Hepatocyte (in vitro differentiated cells): Measurements from ENCODE around the gene EPC2. TPM values are rescaled to one million over a fixed set of nuclear protein-coding genes. Genes with fewer than 3 reads are reported as not detected.

Source experiments
- DNase-seq: peaks from one replicate; pipeline ENCODE4 v3.0.0-alpha.2; 2016; ENCODE audit warnings: low spot score
- H2AFZ ChIP-seq: fragments of 200-600 bp; sonication (generic); 2 replicates; pipeline ENCODE4 v1.6.0; 2016; ENCODE audit warnings: antibody characterized with exemption, mild to moderate bottlenecking
- H3K27ac ChIP-seq: fragments of 200-600 bp; sonication (generic); 2 replicates; pipeline ENCODE4 v1.5.1; 2016; ENCODE audit warnings: mild to moderate bottlenecking
- H3K27me3 ChIP-seq: fragments of 200-600 bp; sonication (generic); 2 replicates; pipeline ENCODE4 v1.6.1; 2016
- H3K36me3 ChIP-seq: fragments of 200-600 bp; sonication (generic); replicated peaks from 2 replicates; pipeline ENCODE4 v1.5.1; 2016; ENCODE audit warnings: low read depth; ENCODE audit not compliant: insufficient read depth
- H3K4me1 ChIP-seq: fragments of 200-600 bp; sonication (generic); 2 replicates; pipeline ENCODE4 v1.5.1; 2016; ENCODE audit warnings: mild to moderate bottlenecking, moderate library complexity; ENCODE audit not compliant: insufficient read depth
- H3K4me2 ChIP-seq: fragments of 200-600 bp; sonication (generic); 2 replicates; pipeline ENCODE4 v1.6.0; 2016
- H3K4me3 ChIP-seq: fragments of 200-600 bp; sonication (generic); 2 replicates; pipeline ENCODE4 v1.5.1; 2016; ENCODE audit warnings: mild to moderate bottlenecking
- H3K79me2 ChIP-seq: fragments of 200-600 bp; sonication (generic); 2 replicates; pipeline ENCODE4 v1.6.0; 2017; ENCODE audit warnings: mild to moderate bottlenecking
- H3K9me2 ChIP-seq: fragments of 200-600 bp; sonication (generic); replicated peaks from 2 replicates; pipeline ENCODE4 v1.6.0; 2017; ENCODE audit warnings: mild to moderate bottlenecking; ENCODE audit not compliant: insufficient read depth
- H3K9me3 ChIP-seq: fragments of 200-600 bp; sonication (generic); 2 replicates; pipeline ENCODE4 v1.5.1; 2016; ENCODE audit warnings: low read depth, mild to moderate bottlenecking
- H4K20me1 ChIP-seq: fragments of 200-600 bp; sonication (generic); 2 replicates; pipeline ENCODE4 v1.6.0; 2016; ENCODE audit warnings: mild to moderate bottlenecking; ENCODE audit not compliant: insufficient read depth, poor library complexity, severe bottlenecking
- EZH2 ChIP-seq: fragments of 200-600 bp; sonication (generic); IDR thresholded peaks from 2 replicates; pipeline ENCODE4 v1.6.1; 2016; ENCODE audit warnings: antibody characterized with exemption, mild to moderate bottlenecking, borderline replicate concordance
- EZH2phosphoT487 ChIP-seq: fragments of 200-600 bp; sonication (generic); IDR thresholded peaks from one replicate; pipeline ENCODE4 v1.6.1; 2018; ENCODE audit warnings: antibody characterized with exemption, mild to moderate bottlenecking, low read depth, moderate library complexity; ENCODE audit not compliant: unreplicated experiment, severe bottlenecking
- WGBS: methylation state at CpG from one replicate; pipeline ENCODE4 v1.1.6; 2016; ENCODE audit warnings: low lambda C conversion rate; ENCODE audit errors: missing lambda C conversion rate; 5-methylcytosine and 5-hydroxymethylcytosine counted together
- polyA plus RNA-seq: library from polyadenylated mRNA; unstranded; fragments of >200 nt; fragmentation: Nextera tagmentation; extraction: Ambion mirVana; gene quantifications from 2 replicates; pipeline ENCODE4 v1.2.1, GENCODE V29; 2016
- total RNA-seq: library from RNA; depleted of rRNA; stranded (reverse); fragments of >200 nt; gene quantifications from 2 replicates; pipeline ENCODE4 v1.2.3, GENCODE V29; 2014
- TF ChIP-seq, protein P1 (sequence below): fragments of 200-600 bp; sonication (generic); IDR thresholded peaks from 2 replicates; pipeline ENCODE4 v1.5.1; 2016; ENCODE audit warnings: antibody characterized with exemption, mild to moderate bottlenecking; ENCODE audit not compliant: poor library complexity

EPC2 gene
- total and polyA plus RNA-seq, 2 experiments from 2014 or later, result 2.6 to 37.8 TPM

DNA sequence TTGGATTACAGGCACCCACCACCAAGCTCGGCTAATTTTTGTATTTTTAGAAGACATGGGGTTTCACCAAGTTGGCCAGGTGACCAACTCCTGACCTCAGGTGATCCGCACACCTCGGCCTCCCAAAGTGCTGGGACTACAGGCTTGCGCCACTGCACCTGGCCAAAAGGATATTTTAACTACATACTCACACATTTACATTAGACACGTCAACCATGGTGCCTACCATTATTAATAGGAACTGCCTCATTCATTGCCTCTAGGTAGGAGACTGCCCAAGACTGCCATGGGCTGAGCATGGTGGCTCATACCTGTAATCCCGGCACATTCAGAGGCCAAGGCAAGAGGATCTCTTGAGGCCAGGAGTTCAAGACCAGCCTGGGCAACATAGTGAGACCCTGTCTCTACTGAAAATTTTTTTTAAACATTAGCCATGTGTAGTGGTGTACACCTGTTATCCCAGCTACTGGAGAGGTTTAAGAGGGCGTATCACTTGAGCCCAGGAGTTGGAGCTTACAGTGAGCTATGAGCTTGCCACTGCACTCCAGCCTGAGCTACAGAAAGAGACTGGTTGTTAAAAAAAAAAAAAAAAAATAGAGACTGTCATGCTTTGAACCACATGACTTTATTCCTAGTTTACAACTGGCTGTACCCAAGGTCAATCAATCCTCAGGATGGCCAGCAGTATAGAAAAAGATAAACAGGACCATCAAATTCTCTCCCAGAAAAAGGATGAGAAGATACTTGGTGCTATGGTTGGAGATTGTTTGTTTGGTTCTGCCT lies 31.1 kb upstream of the EPC2 start:
- Histone ChIP-seq H3K79me2 (no peaks in the 10 kb centered on the region), H3K27ac (peak overlapping the region; percentile 83), H3K9me2 (no peaks in the 10 kb centered on the region), H4K20me1 (no peaks in the 10 kb centered on the region), H3K4me2 (no peak overlapping the region), H3K4me1 (peaks cover 22% of the 10 kb centered on the region), H3K36me3 (no peaks in the 10 kb centered on the region), H3K27me3 (no peaks in the 10 kb centered on the region), H2AFZ (no peak overlapping the region), H3K9me3 (no peaks in the 10 kb centered on the region), H3K4me3 (no peak overlapping the region)
- DNase-seq, result no peak
- TF ChIP-seq, protein P1, sequence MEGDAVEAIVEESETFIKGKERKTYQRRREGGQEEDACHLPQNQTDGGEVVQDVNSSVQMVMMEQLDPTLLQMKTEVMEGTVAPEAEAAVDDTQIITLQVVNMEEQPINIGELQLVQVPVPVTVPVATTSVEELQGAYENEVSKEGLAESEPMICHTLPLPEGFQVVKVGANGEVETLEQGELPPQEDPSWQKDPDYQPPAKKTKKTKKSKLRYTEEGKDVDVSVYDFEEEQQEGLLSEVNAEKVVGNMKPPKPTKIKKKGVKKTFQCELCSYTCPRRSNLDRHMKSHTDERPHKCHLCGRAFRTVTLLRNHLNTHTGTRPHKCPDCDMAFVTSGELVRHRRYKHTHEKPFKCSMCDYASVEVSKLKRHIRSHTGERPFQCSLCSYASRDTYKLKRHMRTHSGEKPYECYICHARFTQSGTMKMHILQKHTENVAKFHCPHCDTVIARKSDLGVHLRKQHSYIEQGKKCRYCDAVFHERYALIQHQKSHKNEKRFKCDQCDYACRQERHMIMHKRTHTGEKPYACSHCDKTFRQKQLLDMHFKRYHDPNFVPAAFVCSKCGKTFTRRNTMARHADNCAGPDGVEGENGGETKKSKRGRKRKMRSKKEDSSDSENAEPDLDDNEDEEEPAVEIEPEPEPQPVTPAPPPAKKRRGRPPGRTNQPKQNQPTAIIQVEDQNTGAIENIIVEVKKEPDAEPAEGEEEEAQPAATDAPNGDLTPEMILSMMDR, result no peak
- TF ChIP-seq EZH2phosphoT487, result no peak
- no peak for TF ChIP-seq EZH2
- WGBS, result 96% methylated on average over 7 of the region's 7 CpGs

DNA sequence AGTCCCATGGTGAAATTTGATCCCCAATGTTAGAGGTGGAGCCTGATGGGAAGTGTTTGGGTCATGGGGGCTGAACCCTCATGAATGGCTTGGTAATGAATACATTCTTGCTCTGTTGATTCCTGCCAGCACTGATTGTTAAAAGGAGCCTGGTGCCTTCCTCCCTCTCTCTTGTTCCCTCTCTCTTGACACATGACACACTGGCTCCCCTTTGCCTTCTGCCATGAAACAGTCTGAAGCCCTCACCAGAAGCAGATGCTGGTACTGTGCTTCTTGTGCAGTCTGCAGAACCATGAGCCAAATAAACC lies 30.6 kb upstream of the EPC2 start:
- H3K9me3 ChIP-seq, result no peaks in the 10 kb centered on the region
- H2AFZ ChIP-seq, result no peak overlapping the region
- no peaks in the 10 kb centered on the region for H3K9me2 ChIP-seq
- H3K4me1 ChIP-seq, result peaks cover 22% of the 10 kb centered on the region
- H4K20me1 ChIP-seq, result no peaks in the 10 kb centered on the region
- H3K79me2 ChIP-seq, result no peaks in the 10 kb centered on the region
- TF ChIP-seq EZH2phosphoT487, result no peak
- TF ChIP-seq, protein P1, result no peak
- no peak for TF ChIP-seq EZH2
- peak overlapping the region; percentile 83 for H3K27ac ChIP-seq
- no peaks in the 10 kb centered on the region for H3K27me3 ChIP-seq
- peak overlapping the region; percentile 60 for H3K4me2 ChIP-seq
- no peak for DNase-seq
- no peaks in the 10 kb centered on the region for H3K36me3 ChIP-seq
- H3K4me3 ChIP-seq, result no peak overlapping the region

DNA sequence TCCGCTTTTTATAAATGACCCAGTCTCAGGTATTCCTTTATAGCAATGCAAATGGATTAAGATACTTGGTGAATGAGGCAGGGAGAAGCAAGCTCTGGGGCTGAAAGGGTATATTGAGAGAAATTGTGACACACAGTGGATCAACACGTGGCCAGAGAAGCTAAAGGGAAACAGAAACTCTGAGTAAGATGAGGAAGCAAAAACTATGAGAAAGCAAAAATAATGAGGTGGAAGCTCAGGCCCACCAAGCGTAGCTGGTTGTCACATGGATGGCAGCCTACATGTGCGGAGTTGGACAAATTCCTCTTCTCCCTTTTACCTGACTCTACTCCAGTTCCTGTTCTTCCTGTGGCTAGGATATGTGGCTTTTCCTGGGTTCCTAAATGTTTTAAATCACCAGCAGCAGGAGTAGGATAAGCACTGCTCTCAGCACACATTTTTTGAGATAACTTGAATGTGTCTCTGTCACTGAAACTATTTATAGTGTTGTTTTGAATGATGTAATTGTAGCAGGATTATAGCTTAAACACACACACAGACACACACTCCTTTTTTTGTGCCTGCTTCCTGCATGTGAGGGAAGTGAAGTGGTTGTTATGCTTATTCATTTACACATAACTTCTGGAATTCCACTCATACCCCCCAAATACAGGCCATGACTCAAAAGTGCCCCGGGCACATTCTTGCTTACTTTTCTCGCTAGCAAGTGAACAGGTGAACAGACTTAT lies 30.1 kb upstream of the EPC2 start:
- no peaks in the 10 kb centered on the region for H3K9me2 ChIP-seq
- TF ChIP-seq EZH2phosphoT487, result no peak
- TF ChIP-seq, protein P1, result no peak
- no peak for TF ChIP-seq EZH2
- H3K27me3 ChIP-seq, result no peaks in the 10 kb centered on the region
- H3K9me3 ChIP-seq, result no peaks in the 10 kb centered on the region
- H3K27ac ChIP-seq, result peak overlapping the region; percentile 83
- no peaks in the 10 kb centered on the region for H4K20me1 ChIP-seq
- H3K4me2 ChIP-seq, result peak overlapping the region; percentile 60
- no peaks in the 10 kb centered on the region for H3K36me3 ChIP-seq
- no peaks in the 10 kb centered on the region for H3K79me2 ChIP-seq
- H2AFZ ChIP-seq, result peak overlapping the region; percentile 5
- peaks cover 22% of the 10 kb centered on the region for H3K4me1 ChIP-seq
- peak; percentile 65 for DNase-seq
- no peak overlapping the region for H3K4me3 ChIP-seq
- 31% methylated on average over 6 of the region's 6 CpGs for WGBS
